Naive thymus-derived CD4-positive, alpha-beta T cell (primary cell): Measurements from ENCODE around the gene AP4S1. TPM values are rescaled to one million over a fixed set of nuclear protein-coding genes. Genes with fewer than 3 reads are reported as not detected.
A peak's percentile ranks its signal among the peaks of the same experiment; 100 is the strongest.
"Not testable (repeated sequence)": the region's sequence is repeated elsewhere in the genome, so short reads cannot be mapped to it uniquely, and the experiment has no call there.

Experiments
- ATAC-seq: fragments of 150-1000 bp; cut with Tn5 transposase; 2 replicates; pipeline ENCODE4 v1.10.0; 2021; ENCODE audit warnings: mild to moderate bottlenecking, moderate library complexity
- CTCF ChIA-PET: fragments of 350-600 bp; sonication (Branson Sonifier 250); formaldehyde crosslinking; loops from one replicate; lab custom pipeline; 2021; ENCODE audit warnings: antibody characterized with exemption; lab: Charles Lee
- POLR2A ChIA-PET: fragments of 350-600 bp; sonication (Branson Sonifier 250); formaldehyde crosslinking; loops from one replicate; lab custom pipeline; 2021; ENCODE audit warnings: antibody characterized with exemption, inconsistent platforms; lab: Charles Lee
- DNase-seq, 9 donors: peaks; one replicate each; pipeline versions ENCODE4 v3.0.0 to v3.0.0-alpha.2; 2020 to 2022; ENCODE audit warnings: mixed read lengths in 1 of 9
- H3K27ac ChIP-seq: one replicate; pipeline ENCODE4 v1.7.0; 2013; ENCODE audit warnings: mild to moderate bottlenecking, low read depth, low read length, moderate library complexity
- H3K27me3 ChIP-seq, 2 donors: one replicate each; pipeline ENCODE4 v1.7.0; 2013; ENCODE audit warnings: low read length in 2 of 2, mild to moderate bottlenecking in 2 of 2, moderate library complexity in 2 of 2; ENCODE audit not compliant: control insufficient read depth in 2 of 2, insufficient read depth in 2 of 2
- H3K36me3 ChIP-seq, 3 experiments: 1 replicate in 2 of 3; 2 replicates in 1 of 3; pipeline ENCODE4 v1.7.0; 2013; ENCODE audit warnings: low read length in 3 of 3, mild to moderate bottlenecking in 3 of 3, moderate library complexity in 1 of 3; ENCODE audit not compliant: insufficient read depth in 3 of 3, control insufficient read depth in 2 of 3
- H3K4me1 ChIP-seq, 2 donors: one replicate each; pipeline ENCODE4 v1.7.0; 2013; ENCODE audit warnings: low read length in 2 of 2, mild to moderate bottlenecking in 2 of 2, moderate library complexity in 1 of 2; ENCODE audit not compliant: control insufficient read depth in 2 of 2, insufficient read depth in 2 of 2
- H3K4me3 ChIP-seq: 2 replicates; pipeline ENCODE4 v1.7.0; 2013; ENCODE audit warnings: mild to moderate bottlenecking, low read length
- H3K9me3 ChIP-seq, 3 experiments: 1 replicate in 2 of 3; 2 replicates in 1 of 3; pipeline ENCODE4 v1.7.0; 2013; ENCODE audit warnings: low read length in 3 of 3; ENCODE audit not compliant: control insufficient read depth in 2 of 3
- H3K27ac Mint-ChIP-seq, 9 donors: one replicate each; pipeline ENCODE4 v1.8.0; 2020 to 2022; ENCODE audit warnings: mixed read lengths in 9 of 9, mild to moderate bottlenecking in 8 of 9, moderate library complexity in 5 of 9, inconsistent platforms in 2 of 9
- H3K27me3 Mint-ChIP-seq, 5 donors: one replicate each; pipeline ENCODE4 v1.8.0; 2021 to 2022; ENCODE audit warnings: mixed read lengths in 5 of 5, mild to moderate bottlenecking in 1 of 5
- H3K36me3 Mint-ChIP-seq, 5 donors: one replicate each; pipeline ENCODE4 v1.8.0; 2020 to 2022; ENCODE audit warnings: mixed read lengths in 5 of 5, mild to moderate bottlenecking in 3 of 5, inconsistent platforms in 1 of 5
- H3K4me1 Mint-ChIP-seq, 7 donors: one replicate each; pipeline ENCODE4 v1.8.0; 2020 to 2022; ENCODE audit warnings: mixed read lengths in 7 of 7, mild to moderate bottlenecking in 3 of 7, inconsistent platforms in 1 of 7
- H3K4me3 Mint-ChIP-seq, 10 donors: one replicate each; pipeline ENCODE4 v1.8.0; 2020 to 2022; ENCODE audit warnings: mild to moderate bottlenecking in 10 of 10, mixed read lengths in 10 of 10, moderate library complexity in 6 of 10, inconsistent platforms in 2 of 10
- H3K9me3 Mint-ChIP-seq, 11 donors: one replicate each; pipeline ENCODE4 v1.8.0; 2020 to 2022; ENCODE audit warnings: mixed read lengths in 11 of 11, mild to moderate bottlenecking in 4 of 11, inconsistent platforms in 1 of 11, moderate library complexity in 1 of 11
- intact Hi-C, 2 donors: fragments of 100-400 bp; cut with micrococcal nuclease; formaldehyde crosslinking; loops; one replicate each; pipeline ENCODE4 v1.15.1; 2023
- polyA plus RNA-seq, 2 donors: library from polyadenylated mRNA; unstranded; fragments of 300-500 nt; fragmentation: Illumina TruSeq; gene quantifications; one replicate each; pipeline ENCODE4 v1.2.3, GENCODE V29; 2021
- total RNA-seq, 6 experiments: library from RNA in 5 of 6; stranded (reverse) in 5 of 6; gene quantifications; 1 replicate in 5 of 6; 2 replicates in 1 of 6; pipeline ENCODE4 v1.2.3 and lab custom pipeline; 2021 to 2026

The AP4S1 gene
- total RNA-seq (10 to 100 TPM in 4 of 5 experiments, 1 to 10 TPM in 1; 7.9 to 22.0 (median 15.9) TPM), polyA plus RNA-seq (10 to 100 TPM; 10.7 to 10.9 TPM), total RNA-seq (lab: John Stamatoyannopoulos, UW) (26.7 reads per million, percentile 57 among the genes with 10 or more reads in this experiment)

DNA sequence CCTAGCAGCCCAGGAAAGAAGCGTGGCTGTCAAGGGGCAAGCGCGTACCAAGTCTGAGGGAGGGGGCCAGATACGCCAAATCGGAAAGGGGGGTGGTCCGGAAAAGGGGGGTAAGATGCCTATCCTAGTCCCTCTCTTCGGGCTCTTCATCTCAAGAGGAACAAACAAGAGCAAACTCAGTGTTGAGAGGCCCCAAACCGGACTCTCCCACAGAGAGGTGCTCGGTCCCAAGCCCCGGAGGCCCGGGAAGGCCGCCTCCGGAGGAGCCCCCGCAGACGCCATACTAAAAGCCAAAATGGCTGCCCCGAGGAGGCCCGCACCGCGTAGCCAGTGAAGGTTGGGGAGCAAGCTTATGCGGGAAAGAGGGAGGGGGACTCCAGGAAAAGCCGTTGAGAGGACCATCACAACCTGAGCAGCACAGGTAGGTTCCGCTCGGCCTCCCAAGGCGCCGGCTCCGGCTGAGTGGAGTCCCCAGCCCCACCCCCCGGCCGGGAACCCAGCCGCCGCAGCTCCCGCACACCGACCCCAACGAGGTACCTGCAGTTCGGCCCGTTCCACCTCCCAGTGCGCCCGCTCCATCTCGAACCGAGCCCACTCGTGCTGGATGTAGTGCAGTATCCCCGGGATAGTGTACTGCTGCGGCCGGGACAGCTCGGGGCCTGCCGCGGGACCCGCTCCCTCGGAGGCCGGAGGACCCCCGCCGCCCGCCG lies at the start of gene AP4S1:
AP4S1 (plus strand) TSS at position 283 of the 710 bp plus-strand sequence. CDS start 40,548 bp downstream, outside the sequence.
- Histone ChIP-seq H3K36me3 (peaks cover 0 to 16% (median 0%) of the 10 kb centered on the region in 3 experiments), H3K9me3 (no peaks in the 10 kb centered on the region), H3K27ac (peak within 1 kb of the TSS; percentile 91), H3K27me3 (no peaks in the 10 kb centered on the region), H3K4me3 (peak within 1 kb of the TSS; percentile 84), H3K4me1 (no peaks in the 10 kb centered on the region)
- Mint-ChIP-seq H3K9me3 (no peaks in the 10 kb centered on the region), H3K4me1 (peaks cover 33 to 61% (median 49%) of the 10 kb centered on the region in 7 donors), H3K36me3 (peaks cover 0 to 10% (median 9%) of the 10 kb centered on the region in 5 donors), H3K4me3 (peak within 1 kb of the TSS; percentile 86 to 100 (median 96)), H3K27ac (peak within 1 kb of the TSS; percentile 89 to 98 (median 96)), H3K27me3 (no peaks in the 10 kb centered on the region)
- DNase-seq (peak; percentile 42 to 65 (median 49)), ATAC-seq (peak; percentile 33)
- POLR2A ChIA-PET: interaction anchor here (0.6 to 2.1 kb wide), 6 partner anchors 9 to 452 kb away, joined by 3 to 33 read pairs (median 6); partner anchors contain the start of gene HECTD1
- CTCF ChIA-PET: interaction anchor here (0.6 to 1.2 kb wide), 2 partner anchors 57 to 910 kb away, joined by 3 read pairs; no protein-coding TSS in a partner anchor
- intact Hi-C loops: loop anchor here (1.0 to 5.0 kb wide), 18 partner anchors 45 to 1178 kb away; partner anchors contain the start of genes DTD2 (in 2 of the 2), G2E3 (in 2 of the 2), HEATR5A (in 2 of the 2) and NUBPL (in 2 of the 2)

DNA sequence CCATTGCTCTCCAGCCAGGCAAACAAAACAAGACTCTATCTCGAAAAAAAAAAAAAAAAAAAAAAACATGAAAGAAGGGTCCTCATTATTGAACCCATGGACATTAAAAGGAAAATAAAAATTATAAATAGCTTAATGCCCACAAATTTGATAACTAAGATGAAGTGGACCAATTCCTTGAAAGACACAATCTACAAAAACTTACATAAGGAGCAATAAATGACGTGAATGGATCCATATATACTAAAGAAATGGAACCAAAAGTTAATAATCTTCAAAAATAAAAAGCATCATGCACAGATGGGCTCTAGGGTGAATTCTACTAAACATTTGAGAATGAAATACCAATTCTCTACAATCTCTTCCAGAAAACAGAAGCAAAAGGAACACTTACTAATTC lies 47.7 kb upstream of the AP4S1 start:
- Mint-ChIP-seq H3K9me3 (peaks cover 0 to 11% (median 0%) of the 10 kb centered on the region in 11 donors), H3K27me3 (no peaks in the 10 kb centered on the region), H3K4me3 (peak overlapping the region in 1 of 10 donors; percentile 14), H3K36me3 (peaks cover 0 to 17% (median 13%) of the 10 kb centered on the region in 5 donors), H3K4me1 (peaks cover 21 to 65% (median 58%) of the 10 kb centered on the region in 7 donors), H3K27ac (no peak overlapping the region)
- POLR2A ChIA-PET: interaction anchor here (1.0 kb wide), 1 partner anchor 46 kb away, joined by 5 read pairs; no protein-coding TSS in a partner anchor
- intact Hi-C loops: no loop called here
- ATAC-seq (no peak), DNase-seq (no peak)
- Histone ChIP-seq H3K36me3 (no peaks in the 10 kb centered on the region), H3K27ac (no peak overlapping the region), H3K4me1 (peaks cover 4 to 5% of the 10 kb centered on the region in 2 donors), H3K4me3 (no peak overlapping the region), H3K27me3 (no peaks in the 10 kb centered on the region), H3K9me3 (no peaks in the 10 kb centered on the region)
- CTCF ChIA-PET: interaction anchor here (0.8 to 3.8 kb wide), 4 partner anchors 9 to 108 kb away, joined by 3 to 20 read pairs (median 6); no protein-coding TSS in a partner anchor

- peak overlapping the region in 6 of 9 donors; percentile 14 to 73 (median 41) for H3K27ac Mint-ChIP-seq
- H3K27me3 Mint-ChIP-seq, H3K4me3 Mint-ChIP-seq, H3K4me3 ChIP-seq, H3K9me3 Mint-ChIP-seq, H3K27me3 ChIP-seq, H3K27ac ChIP-seq, H3K36me3 ChIP-seq, POLR2A ChIA-PET, H3K9me3 ChIP-seq, H3K4me1 ChIP-seq: not testable (repeated sequence)
- intact Hi-C loops: loop anchor here (1.0 to 2.0 kb wide), 5 partner anchors 47 to 377 kb away; partner anchors contain the start of gene STRN3 (in 2 of the 2)
- DNase-seq (peak in 7 of 9 donors; percentile 54 to 73 (median 62)), ATAC-seq (peak; percentile 90)
- CTCF ChIA-PET: interaction anchor here (0.7 to 3.8 kb wide), 5 partner anchors 59 to 439 kb away, joined by 3 to 20 read pairs (median 5); no protein-coding TSS in a partner anchor
- peaks cover 12 to 41% (median 34%) of the 10 kb centered on the region in 7 donors for H3K4me1 Mint-ChIP-seq
- peaks cover 0 to 14% (median 11%) of the 10 kb centered on the region in 5 donors for H3K36me3 Mint-ChIP-seq
Measured at GRCh38 chr14:30980106-30980704, 45.2 kb upstream of the AP4S1 start.

DNA sequence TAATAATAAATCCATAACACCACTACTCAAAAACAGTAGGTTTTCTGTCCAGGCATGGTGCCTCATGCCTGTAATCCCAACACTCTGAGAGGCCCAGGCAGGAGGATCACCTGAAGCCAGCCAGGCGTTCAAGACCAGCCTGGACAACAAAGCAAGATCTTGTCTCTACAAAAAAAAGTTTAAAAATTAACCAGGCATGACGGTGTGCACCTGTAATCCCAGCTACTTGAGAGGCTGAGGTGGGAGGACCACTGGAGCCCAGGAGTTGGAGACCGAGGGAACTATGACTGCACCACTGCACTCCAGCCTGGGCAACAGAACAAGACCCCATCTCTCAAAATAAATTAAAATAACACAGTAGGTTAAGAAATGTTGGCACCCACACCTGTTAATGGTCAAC lies 44.5 kb upstream of the AP4S1 start:
- Histone ChIP-seq H3K27ac (no peak overlapping the region), H3K9me3 (no peaks in the 10 kb centered on the region), H3K36me3 (no peaks in the 10 kb centered on the region), H3K4me1 (no peaks in the 10 kb centered on the region), H3K4me3 (no peak overlapping the region), H3K27me3 (no peaks in the 10 kb centered on the region)
- no peak overlapping the region for H3K4me3 Mint-ChIP-seq
- peak overlapping the region in 7 of 9 donors; percentile 19 to 74 (median 50) for H3K27ac Mint-ChIP-seq
- peaks cover 0 to 14% (median 6%) of the 10 kb centered on the region in 5 donors for H3K36me3 Mint-ChIP-seq
- peaks cover 7 to 40% (median 32%) of the 10 kb centered on the region in 7 donors for H3K4me1 Mint-ChIP-seq
- DNase-seq (no peak), ATAC-seq (no peak)
- ChIA-PET CTCF (interaction anchor here (1.0 to 3.8 kb wide), 4 partner anchors 58 to 120 kb away, joined by 3 to 20 read pairs (median 3); no protein-coding TSS in a partner anchor), POLR2A (interaction anchor here (0.7 kb wide), 1 partner anchor 43 kb away, joined by 4 read pairs; no protein-coding TSS in a partner anchor)
- no peaks in the 10 kb centered on the region for H3K27me3 Mint-ChIP-seq
- intact Hi-C loops: loop anchor here (1.0 to 2.0 kb wide), 5 partner anchors 46 to 376 kb away; partner anchors contain the start of gene STRN3 (in 2 of the 2)
- H3K9me3 Mint-ChIP-seq: peaks cover 0 to 6% (median 0%) of the 10 kb centered on the region in 11 donors

DNA sequence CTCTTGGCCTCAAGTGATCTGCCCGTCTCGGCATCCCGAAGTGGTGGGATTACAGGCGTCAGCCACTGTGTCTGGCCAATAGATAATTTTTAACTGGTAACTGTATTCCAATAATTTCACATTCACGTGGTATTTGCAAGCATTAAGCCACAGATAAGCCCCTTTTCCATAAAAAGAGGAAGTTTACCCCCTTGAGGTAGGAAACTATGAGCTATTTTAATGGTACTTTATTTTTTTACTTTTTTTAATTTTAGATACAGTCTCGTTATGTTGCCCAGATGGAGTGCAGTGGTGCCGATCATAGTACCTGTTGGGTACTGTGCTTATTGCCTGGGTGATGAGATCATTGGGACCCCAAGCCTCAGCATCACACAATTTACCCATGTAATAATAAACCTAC lies 42.9 kb upstream of the AP4S1 start:
- Mint-ChIP-seq H3K27me3 (no peaks in the 10 kb centered on the region), H3K4me1 (peaks cover 6 to 40% (median 33%) of the 10 kb centered on the region in 7 donors), H3K9me3 (no peaks in the 10 kb centered on the region), H3K27ac (peak overlapping the region in 1 of 9 donors; percentile 77), H3K4me3 (no peak overlapping the region), H3K36me3 (peaks cover 0 to 8% (median 4%) of the 10 kb centered on the region in 5 donors)
- no peaks in the 10 kb centered on the region for H3K4me1 ChIP-seq
- no peaks in the 10 kb centered on the region for H3K27me3 ChIP-seq
- ChIA-PET POLR2A (no interaction called here), CTCF (interaction anchor here (0.6 kb wide), 1 partner anchor 8 kb away, joined by 4 read pairs; no protein-coding TSS in a partner anchor)
- H3K4me3 ChIP-seq: no peak overlapping the region
- H3K9me3 ChIP-seq: no peaks in the 10 kb centered on the region
- H3K36me3 ChIP-seq: no peaks in the 10 kb centered on the region
- no peak for ATAC-seq
- no peak overlapping the region for H3K27ac ChIP-seq
- intact Hi-C loops: no loop called here
- DNase-seq: no peak

DNA sequence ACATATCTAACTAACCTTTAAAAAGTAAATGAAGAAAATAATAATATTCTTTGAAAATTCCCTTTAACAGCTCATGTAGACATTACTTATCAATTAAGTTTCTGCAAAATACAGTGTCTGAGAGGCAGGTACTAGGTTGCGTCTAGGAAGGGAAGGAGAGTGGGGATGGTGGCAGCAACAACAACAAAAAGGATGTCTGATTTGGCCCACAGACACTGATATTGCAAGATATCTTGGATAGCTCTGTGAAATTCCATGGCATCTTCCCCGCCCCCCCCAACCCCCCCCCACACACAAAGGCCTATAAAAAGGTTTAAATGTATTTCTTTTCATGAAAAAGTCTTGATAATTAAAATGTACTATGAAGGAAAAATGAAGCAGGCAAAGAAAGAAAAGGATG lies 41.6 kb upstream of the AP4S1 start:
- H3K27me3 Mint-ChIP-seq: no peaks in the 10 kb centered on the region
- Histone ChIP-seq H3K4me3 (no peak overlapping the region), H3K9me3 (no peaks in the 10 kb centered on the region), H3K27me3 (no peaks in the 10 kb centered on the region), H3K4me1 (no peaks in the 10 kb centered on the region), H3K27ac (no peak overlapping the region), H3K36me3 (no peaks in the 10 kb centered on the region)
- peaks cover 7 to 41% (median 30%) of the 10 kb centered on the region in 7 donors for H3K4me1 Mint-ChIP-seq
- H3K36me3 Mint-ChIP-seq: peaks cover 0 to 8% (median 6%) of the 10 kb centered on the region in 5 donors
- intact Hi-C loops: no loop called here
- DNase-seq (no peak), ATAC-seq (no peak)
- no peak overlapping the region for H3K4me3 Mint-ChIP-seq
- ChIA-PET CTCF (interaction anchor here (1.8 kb wide), 1 partner anchor 99 kb away, joined by 6 read pairs; no protein-coding TSS in a partner anchor), POLR2A (interaction anchor here (0.5 to 1.3 kb wide), 2 partner anchors 94 to 224 kb away, joined by 3 read pairs; partner anchors contain the start of gene HECTD1)
- no peak overlapping the region for H3K27ac Mint-ChIP-seq
- no peaks in the 10 kb centered on the region for H3K9me3 Mint-ChIP-seq
